Kidney (tissue), 14 donors: ENCODE measurements around the gene KMT2D. TPM values are rescaled to one million over a fixed set of nuclear protein-coding genes. Genes with fewer than 3 reads are reported as not detected.

ENCODE experiments used
- DNase-seq, 5 donors: peaks; one replicate each; pipeline ENCODE4 v3.0.0-alpha.2; 2013 to 2020
- FAIRE-seq: peaks from 2 replicates; lab custom pipeline; 2012; peaks lifted over from hg19 to GRCh38; lab: Jason Lieb, UNC
- H3K27ac ChIP-seq, 2 donors: one replicate each; pipeline ENCODE4 v1.7.0; 2013; ENCODE audit warnings: low read depth in 2 of 2, low read length in 2 of 2, inconsistent platforms in 1 of 2
- H3K27me3 ChIP-seq: one replicate; pipeline ENCODE4 v1.7.1; 2013; ENCODE audit warnings: low read length, inconsistent platforms; ENCODE audit not compliant: control insufficient read depth, insufficient read depth
- H3K36me3 ChIP-seq, 3 donors: one replicate each; pipeline versions ENCODE4 v1.7.0 to v1.7.1; 2013; ENCODE audit warnings: low read length in 3 of 3, control low read depth in 1 of 3, inconsistent platforms in 1 of 3; ENCODE audit not compliant: insufficient read depth in 3 of 3, control insufficient read depth in 2 of 3
- H3K4me1 ChIP-seq, 3 donors: one replicate each; pipeline versions ENCODE4 v1.7.0 to v1.7.1; 2013; ENCODE audit warnings: low read length in 3 of 3, inconsistent platforms in 1 of 3, low read depth in 1 of 3; ENCODE audit not compliant: control insufficient read depth in 2 of 3, insufficient read depth in 2 of 3
- H3K4me3 ChIP-seq, 3 donors: one replicate each; pipeline versions ENCODE4 v1.7.0 to v1.8.1; 2013; ENCODE audit warnings: low read length in 3 of 3, control low read depth in 1 of 3, inconsistent platforms in 1 of 3
- H3K9ac ChIP-seq, 3 donors: one replicate each; pipeline versions ENCODE4 v1.7.0 to v1.7.1; 2013; ENCODE audit warnings: low read length in 3 of 3, control low read depth in 1 of 3, inconsistent platforms in 1 of 3
- H3K9me3 ChIP-seq, 3 donors: one replicate each; pipeline versions ENCODE4 v1.7.0 to v1.7.1; 2013; ENCODE audit warnings: low read length in 3 of 3, control low read depth in 1 of 3, inconsistent platforms in 1 of 3; ENCODE audit not compliant: control insufficient read depth in 2 of 3, insufficient read depth in 1 of 3
- intact Hi-C: fragments of 100-400 bp; cut with DNase I; formaldehyde crosslinking; loops from one replicate; pipeline ENCODE4 v1.11.1; 2022
- polyA plus RNA-seq: library from polyadenylated mRNA; stranded (reverse); fragments of 350-450 nt; fragmentation: Illumina TruSeq; extraction: RNeasy Lipid Tissue Mini Kit (QIAGEN cat#74804); gene quantifications from one replicate; pipeline ENCODE4 v1.2.3, GENCODE V29; 2014; ENCODE audit warnings: low read depth, low replicate concordance; ENCODE audit not compliant: insufficient read depth
- total RNA-seq: library from RNA; stranded (reverse); fragmentation: NEBNext Ultra II Directional; extraction: Animal tissue kit (Norgen Biotek cat#: 25700); gene quantifications from one replicate; pipeline ENCODE4 v1.2.1, GENCODE V29; 2021
- TF ChIP-seq, protein P1 (sequence below): IDR thresholded peaks from 3 replicates; pipeline ENCODE4 v1.5.1; 2012; ENCODE audit warnings: mild to moderate bottlenecking, moderate library complexity, borderline replicate concordance; ENCODE audit not compliant: insufficient read depth; ENCODE audit errors: extremely low read depth
- donor health status: control.
- donor health status: control.
- donor health status: control.
- donor health status: control.
- donor health status: control.
- donor health status: DM: yes; HTN: yes; CAD: no.
- donor health status: Normal renal cell carcinoma (clear cell type).

The KMT2D gene
- total and polyA plus RNA-seq, 2 donors from 2014 or later: 5.0 to 89.9 TPM

- Histone ChIP-seq H3K9ac (peak overlapping the region; percentile 84 to 93 (median 88)), H3K36me3 (peaks cover 3 to 20% (median 16%) of the 10 kb centered on the region in 3 donors), H3K9me3 (no peaks in the 10 kb centered on the region), H3K4me3 (peak overlapping the region; percentile 89 to 97 (median 90)), H3K4me1 (peaks cover 0 to 5% (median 3%) of the 10 kb centered on the region in 3 donors), H3K27ac (peak overlapping the region; percentile 95 to 98), H3K27me3 (no peaks in the 10 kb centered on the region)
- FAIRE-seq (no peak), DNase-seq (no peak)
- intact Hi-C loops: no loop called here
- TF ChIP-seq, protein P1, sequence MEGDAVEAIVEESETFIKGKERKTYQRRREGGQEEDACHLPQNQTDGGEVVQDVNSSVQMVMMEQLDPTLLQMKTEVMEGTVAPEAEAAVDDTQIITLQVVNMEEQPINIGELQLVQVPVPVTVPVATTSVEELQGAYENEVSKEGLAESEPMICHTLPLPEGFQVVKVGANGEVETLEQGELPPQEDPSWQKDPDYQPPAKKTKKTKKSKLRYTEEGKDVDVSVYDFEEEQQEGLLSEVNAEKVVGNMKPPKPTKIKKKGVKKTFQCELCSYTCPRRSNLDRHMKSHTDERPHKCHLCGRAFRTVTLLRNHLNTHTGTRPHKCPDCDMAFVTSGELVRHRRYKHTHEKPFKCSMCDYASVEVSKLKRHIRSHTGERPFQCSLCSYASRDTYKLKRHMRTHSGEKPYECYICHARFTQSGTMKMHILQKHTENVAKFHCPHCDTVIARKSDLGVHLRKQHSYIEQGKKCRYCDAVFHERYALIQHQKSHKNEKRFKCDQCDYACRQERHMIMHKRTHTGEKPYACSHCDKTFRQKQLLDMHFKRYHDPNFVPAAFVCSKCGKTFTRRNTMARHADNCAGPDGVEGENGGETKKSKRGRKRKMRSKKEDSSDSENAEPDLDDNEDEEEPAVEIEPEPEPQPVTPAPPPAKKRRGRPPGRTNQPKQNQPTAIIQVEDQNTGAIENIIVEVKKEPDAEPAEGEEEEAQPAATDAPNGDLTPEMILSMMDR: no peak
These were observed 41.5 kb downstream of the KMT2D start for GRCh38 chr12:49019120-49019430.

- FAIRE-seq (peak; percentile 63), DNase-seq (peak; percentile 97 to 99 (median 98))
- H3K36me3 ChIP-seq: peaks cover under 1 to 15% (median 14%) of the 10 kb centered on the region in 3 donors
- no peaks in the 10 kb centered on the region for H3K27me3 ChIP-seq
- TF ChIP-seq, protein P1: peak; percentile 40
- peaks cover 0 to 5% (median 3%) of the 10 kb centered on the region in 3 donors for H3K4me1 ChIP-seq
- H3K27ac ChIP-seq: peak within 1 kb of the TSS; percentile 95 to 98
- peak within 1 kb of the TSS; percentile 89 to 97 (median 90) for H3K4me3 ChIP-seq
- H3K9me3 ChIP-seq: no peaks in the 10 kb centered on the region
- peak within 1 kb of the TSS; percentile 84 to 93 (median 88) for H3K9ac ChIP-seq
- intact Hi-C loops: no loop called here
These were observed 42.1 kb downstream of the KMT2D start, which contains the start of gene PRKAG1 for GRCh38 chr12:49018261-49019119. PRKAG1 (minus strand) TSS chr12:49018776; CDS start chr12:49018740, 36 bp downstream.

- DNase-seq: peak in 1 of 5 donors; percentile 62
- Histone ChIP-seq H3K4me1 (peaks cover 0 to 5% (median 3%) of the 10 kb centered on the region in 3 donors), H3K4me3 (peak overlapping the region; percentile 74 to 97 (median 76)), H3K9ac (peak overlapping the region; percentile 57 to 88 (median 84)), H3K9me3 (no peaks in the 10 kb centered on the region), H3K27me3 (no peaks in the 10 kb centered on the region), H3K36me3 (peaks cover 0 to 12% (median 11%) of the 10 kb centered on the region in 3 donors), H3K27ac (peak overlapping the region; percentile 89 to 98)
- TF ChIP-seq, protein P1: no peak
- FAIRE-seq: no peak
- intact Hi-C loops: no loop called here
These were observed 42.7 kb downstream of the KMT2D start for GRCh38 chr12:49017891-49018260.
